ENCODE results near the gene SH3GL3.

GRCh38 chr15:83549623-83550022, 102.5 kb downstream of the SH3GL3 start:
- TF ChIP-seq POLR2A (IDR thresholded peaks at IDR 0.05): no peak
- TF ChIP-seq POLR2AphosphoS5 (IDR thresholded peaks at IDR 0.05): no peak
